HepG2 (cell line): ENCODE data around the gene SLC45A2. TPM values are rescaled to one million over a fixed set of nuclear protein-coding genes. Genes with fewer than 3 reads are reported as not detected.

Experiments
- ATAC-seq: fragments of 200-7000 bp; cut with Tn5 transposase; 3 replicates; pipeline ENCODE4 v1.9.1; 2020; ENCODE audit warnings: mild to moderate bottlenecking, moderate library complexity
- BruUV-seq: library from RNA; stranded (reverse); fragments of 400-500 nt; replicated peaks from 2 replicates; lab custom pipeline; 2021; lab: Mats Ljungman, UMichigan
- CTCF ChIA-PET: fragments of 300-600 bp; formaldehyde crosslinking; extraction: SDS; loops from one replicate; lab custom pipeline; 2021; ENCODE audit warnings: low total read pairs, inconsistent platforms, low intra/inter-chr PET ratio; lab: Yijun Ruan, JAX
- POLR2A ChIA-PET: fragments of 350-600 bp; sonication (Branson Sonifier 250); formaldehyde crosslinking; loops from one replicate; lab custom pipeline; 2020; ENCODE audit warnings: antibody characterized with exemption, inconsistent platforms; lab: Yijun Ruan, JAX
- DNase-seq: peaks from one replicate; pipeline ENCODE4 v3.0.0-alpha.2; 2015; ENCODE audit warnings: low spot score
- FAIRE-seq: peaks from 3 replicates; lab custom pipeline; 2011; peaks lifted over from hg19 to GRCh38; lab: Jason Lieb, UNC
- H2AFZ ChIP-seq: one replicate; pipeline ENCODE4 v1.6.1; 2011; ENCODE audit warnings: low read length, inconsistent platforms
- H3K27ac ChIP-seq: fragments of 300-600 bp; 3 replicates; pipeline ENCODE4 v1.8.0; 2011; ENCODE audit warnings: mixed run types, mild to moderate bottlenecking, mixed read lengths, low read length, inconsistent platforms; ENCODE audit not compliant: insufficient read depth; ENCODE audit errors: extremely low read length
- H3K27me3 ChIP-seq, 2 experiments: fragments of 200-600 bp in 1 of 2; 2 replicates in 1 of 2; 3 replicates in 1 of 2; pipeline versions ENCODE4 v1.6.0 to v1.8.0; 2011; ENCODE audit warnings: low read length in 2 of 2, mild to moderate bottlenecking in 2 of 2, moderate library complexity in 2 of 2, inconsistent platforms in 1 of 2; ENCODE audit not compliant: insufficient read depth in 2 of 2, control insufficient read depth in 1 of 2
- H3K36me3 ChIP-seq, 2 experiments: fragments of 200-600 bp in 1 of 2; replicated peaks in 1 of 2; 2 replicates in 1 of 2; 3 replicates in 1 of 2; pipeline versions ENCODE4 v1.5.1 to v1.8.0; 2011; ENCODE audit warnings: low read length in 2 of 2, inconsistent platforms in 1 of 2; ENCODE audit not compliant: insufficient read depth in 2 of 2, control insufficient read depth in 1 of 2
- H3K4me1 ChIP-seq: 2 replicates; pipeline ENCODE4 v1.5.1; 2012; ENCODE audit warnings: low read length, inconsistent platforms; ENCODE audit not compliant: insufficient read depth
- H3K4me2 ChIP-seq: 2 replicates; pipeline ENCODE4 v1.6.0; 2011; ENCODE audit warnings: low read depth, low read length, inconsistent platforms
- H3K4me3 ChIP-seq, 3 experiments: fragments of 200-600 bp in 1 of 3; sonication (generic), shearing (Covaris generic) in 1 of 3; replicated peaks in 1 of 3; 2 replicates each; pipeline ENCODE4 v1.5.1; 2011 to 2016; ENCODE audit warnings: low read length in 3 of 3, inconsistent platforms in 2 of 3, low read depth in 2 of 3, mild to moderate bottlenecking in 2 of 3, control low read depth in 1 of 3, mixed read lengths in 1 of 3; ENCODE audit not compliant: insufficient read depth in 1 of 3
- H3K79me2 ChIP-seq: one replicate; pipeline ENCODE4 v1.6.1; 2011; ENCODE audit warnings: low read length, inconsistent platforms; ENCODE audit not compliant: insufficient read depth
- H3K9ac ChIP-seq: 2 replicates; pipeline ENCODE4 v1.6.0; 2011; ENCODE audit warnings: mild to moderate bottlenecking, low read depth, low read length, inconsistent platforms; ENCODE audit not compliant: insufficient read depth
- H3K9me3 ChIP-seq: 2 replicates; pipeline ENCODE4 v1.5.1; 2012; ENCODE audit warnings: mild to moderate bottlenecking, low read length
- H4K20me1 ChIP-seq: 2 replicates; pipeline ENCODE4 v1.6.0; 2011; ENCODE audit warnings: inconsistent platforms, mild to moderate bottlenecking, low read length, moderate library complexity; ENCODE audit not compliant: insufficient read depth
- CREB1 ChIP-seq, 2 experiments: fragments of 450-650 bp in 1 of 2; IDR thresholded peaks; 2 replicates each; pipeline ENCODE4 v1.6.1; 2016 to 2017; ENCODE audit warnings: control low read depth in 1 of 2, mild to moderate bottlenecking in 1 of 2, missing compliant biosample characterization in 1 of 2, missing genetic modification characterization in 1 of 2
- KAT2B ChIP-seq: fragments of 150-350 bp; IDR thresholded peaks from 2 replicates; pipeline ENCODE4 v1.6.1; 2014; ENCODE audit warnings: low read depth, low read length, borderline replicate concordance
- RXRA ChIP-seq: sonication (generic); formaldehyde crosslinking; IDR thresholded peaks from 2 replicates; pipeline ENCODE4 v1.5.1; 2020; ENCODE audit warnings: missing genetic modification reagents
- ZNF549 ChIP-seq: sonication (generic); formaldehyde crosslinking; IDR thresholded peaks from 2 replicates; pipeline ENCODE4 v1.5.0; 2020; ENCODE audit warnings: missing genetic modification reagents
- ZNF737 ChIP-seq: sonication (generic); formaldehyde crosslinking; IDR thresholded peaks from 2 replicates; pipeline ENCODE4 v1.5.0; 2020; ENCODE audit warnings: missing genetic modification reagents, mild to moderate bottlenecking, borderline replicate concordance
- ZSCAN9 ChIP-seq: IDR thresholded peaks from 2 replicates; pipeline ENCODE4 v1.6.1; 2016; ENCODE audit warnings: borderline replicate concordance
- WGBS: methylation state at CpG from one replicate; pipeline ENCODE4 v1.1.6; 2017; ENCODE audit warnings: low lambda C conversion rate; 5-methylcytosine and 5-hydroxymethylcytosine counted together
- in situ Hi-C: cut with HindIII; loops from 2 replicates; pipeline ENCODE4 v1.10.0; 2017; ENCODE audit warnings: low pct_unique_long_range_greater_than_20kb; ENCODE audit not compliant: extremely low pct_ligation_motif_present
- intact Hi-C: fragments of 100-400 bp; cut with micrococcal nuclease; formaldehyde crosslinking; loops from one replicate; pipeline ENCODE4 v1.10.0; 2022; ENCODE audit not compliant: unreplicated experiment
- polyA plus RNA-seq, 8 experiments: library from polyadenylated mRNA; depleted of rRNA in 3 of 8; stranded (reverse) in 7 of 8; unstranded in 1 of 8; fragments of >200 nt; fragmentation: Illumina TruSeq in 4 of 8; extraction: Trizol in 4 of 8; gene quantifications; 2 replicates each; pipeline versions ENCODE4 v1.2.1 to v1.2.3, GENCODE V29; 2011 to 2016; ENCODE audit warnings: low read depth in 4 of 8, missing spikeins in 1 of 8, mixed read lengths in 1 of 8; ENCODE audit not compliant: insufficient read depth in 1 of 8
- total RNA-seq, 5 experiments: library from RNA; depleted of rRNA; stranded (reverse); fragments of >200 nt; fragmentation: Illumina TruSeq; extraction: Trizol; gene quantifications; 2 replicates each; pipeline ENCODE4 v1.2.3, GENCODE V29; 2016; ENCODE audit warnings: low read depth in 1 of 5
- TF ChIP-seq, protein P1 (sequence below), 2 experiments: IDR thresholded peaks; 2 replicates each; pipeline ENCODE4 v1.6.1; 2011 to 2012; ENCODE audit warnings: low read length in 2 of 2, borderline replicate concordance in 1 of 2, low read depth in 1 of 2, mild to moderate bottlenecking in 1 of 2, moderate library complexity in 1 of 2
- TF ChIP-seq, protein P2 (sequence below): sonication (generic); formaldehyde crosslinking; IDR thresholded peaks from 2 replicates; pipeline ENCODE4 v1.4.0; 2020; ENCODE audit warnings: mild to moderate bottlenecking, low read depth, missing genetic modification reagents

SLC45A2 gene
- total and polyA plus RNA-seq, 2 of the 13 experiments (the other 11 are each of a cell fraction or from before 2014, with no cell fraction given) = 0.22 to 0.24 TPM

DNA sequence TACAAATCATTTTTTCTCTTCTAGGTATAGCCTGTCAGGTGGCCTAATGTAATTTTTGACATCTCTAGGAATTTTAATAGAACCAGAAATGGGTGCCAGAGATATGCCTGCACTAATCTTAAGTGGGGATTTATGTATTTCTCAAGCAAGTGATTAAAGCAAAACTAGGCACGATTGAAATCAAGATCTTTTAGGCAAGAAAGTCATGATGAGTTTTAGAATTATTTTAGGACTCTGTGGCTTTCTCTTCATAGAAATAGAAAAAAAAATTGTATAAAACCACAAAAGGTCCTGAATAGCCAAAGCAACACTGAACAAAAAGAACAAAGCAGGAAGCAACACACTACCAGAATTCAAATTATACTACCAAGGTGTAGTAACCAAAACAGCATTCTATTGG, 24.3 kb upstream of the SLC45A2 start:
- Histone ChIP-seq H3K27ac (peak overlapping the region; percentile 99), H3K36me3 (peaks cover 0 to 10% of the 10 kb centered on the region in 2 experiments; a peak in 2 of 5 replicates), H3K4me1 (peaks cover 51% of the 10 kb centered on the region), H2AFZ (peak overlapping the region; percentile 46), H3K4me2 (peak overlapping the region; percentile 98), H4K20me1 (no peaks in the 10 kb centered on the region), H3K27me3 (no peaks in the 10 kb centered on the region; a peak in 1 of 5 replicates), H3K4me3 (peak overlapping the region; percentile 78 to 87 (median 86); a peak in 5 of 6 replicates), H3K9me3 (no peaks in the 10 kb centered on the region), H3K79me2 (peaks cover 14% of the 10 kb centered on the region), H3K9ac (peak overlapping the region; percentile 88)
- ChIA-PET POLR2A (interaction anchor here (0.7 to 2.7 kb wide), 11 partner anchors 9 to 568 kb away, joined by 3 to 49 read pairs (median 9); partner anchors contain the start of gene TARS1), CTCF (no interaction called here)
- DNase-seq = no peak
- intact Hi-C loops (loop anchor here (2.0 kb wide), 1 partner anchor 906 kb away; the partner anchor contains the start of genes BRIX1 and RAD1), in situ Hi-C loops (no loop called here)
- WGBS = 5% methylated on average over 1 of the region's 1 CpG
- no peak for FAIRE-seq
- no peak for ATAC-seq
- no peak for TF ChIP-seq RXRA (CRISPR knock-in tag)
- TF ChIP-seq ZNF549 (CRISPR knock-in tag) = no peak
- no peak for TF ChIP-seq CREB1 (IDR thresholded peaks at IDR 0.05)
- TF ChIP-seq CREB1 (CRISPR knock-in tag; IDR thresholded peaks at IDR 0.05) = 0 out of 2 replicates have a peak, but pooled peaks have one; percentile 0
- no TSS peak for BruUV-seq

DNA sequence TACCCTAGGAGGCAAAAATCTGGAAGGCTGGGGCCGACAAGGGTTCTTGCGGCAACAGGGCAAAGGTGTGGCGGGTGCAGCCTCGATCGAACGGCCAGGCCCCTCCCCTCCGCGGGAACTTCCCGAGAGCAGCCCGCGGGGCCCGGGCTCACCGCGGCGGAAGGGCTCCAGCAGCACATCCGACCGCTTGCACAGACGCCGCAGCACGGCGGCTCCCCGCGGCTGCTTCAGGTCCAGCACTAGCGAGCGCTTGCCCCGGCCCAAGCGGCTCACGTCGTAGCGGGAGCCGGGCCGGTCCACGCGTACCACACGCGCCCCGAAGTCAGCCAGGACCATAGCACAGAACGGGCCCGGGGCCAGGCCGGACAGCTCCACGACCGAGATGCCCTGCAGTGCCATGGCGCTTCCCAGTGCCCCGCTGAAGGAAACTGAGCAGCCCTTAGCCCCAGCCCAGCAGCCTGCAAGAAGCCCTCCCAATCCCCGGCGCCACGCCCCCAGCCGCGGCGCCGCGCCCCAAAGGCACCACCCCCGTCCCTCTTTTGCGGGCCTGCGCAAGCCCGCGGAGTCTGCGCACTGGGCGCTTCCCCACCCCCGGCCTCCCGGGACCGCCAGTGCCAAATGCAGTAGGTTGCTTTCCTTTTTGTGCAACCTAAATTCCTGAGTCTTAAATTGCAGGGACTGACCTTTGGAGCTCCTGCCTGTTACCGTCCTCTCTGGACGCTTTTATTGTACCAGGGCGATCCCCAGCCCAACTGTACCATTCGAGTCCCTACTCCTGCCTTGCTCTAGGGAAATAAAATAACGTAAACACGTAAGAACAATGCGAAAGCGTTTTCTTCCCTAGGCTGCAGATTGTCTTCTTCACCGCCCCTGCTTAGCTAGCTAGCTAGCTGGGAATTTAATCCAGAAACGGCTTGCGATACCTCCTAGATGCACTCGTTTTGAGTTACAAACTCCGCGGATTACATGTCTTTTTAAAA, 23.4 kb upstream of the SLC45A2 start, which contains the start of gene AMACR:
TSS of gene AMACR (minus strand) at position 430 of the 980 bp plus-strand sequence. CDS start at position 399, 31 bp downstream.
- Histone ChIP-seq H3K27me3 (no peaks in the 10 kb centered on the region; a peak in 1 of 5 replicates), H3K36me3 (peaks cover 3 to 13% of the 10 kb centered on the region in 2 experiments; a peak in 3 of 5 replicates), H3K27ac (peak within 1 kb of the TSS; percentile 99), H3K9me3 (no peaks in the 10 kb centered on the region), H3K4me2 (peak within 1 kb of the TSS; percentile 98), H4K20me1 (no peaks in the 10 kb centered on the region), H2AFZ (peak within 1 kb of the TSS; percentile 46), H3K4me3 (peak within 1 kb of the TSS; percentile 78 to 87 (median 86)), H3K9ac (peak within 1 kb of the TSS; percentile 90), H3K4me1 (peaks cover 51% of the 10 kb centered on the region), H3K79me2 (peaks cover 14% of the 10 kb centered on the region)
- FAIRE-seq (peak; percentile 77), DNase-seq (peak; percentile 95), ATAC-seq (peak; percentile 92)
- CTCF ChIA-PET = no interaction called here
- intact Hi-C loops = loop anchor here (1.0 to 2.0 kb wide), 2 partner anchors 11 to 907 kb away; partner anchors contain the start of genes BRIX1 and RAD1
- POLR2A ChIA-PET = interaction anchor here (0.7 to 2.7 kb wide), 13 partner anchors 8 to 567 kb away, joined by 3 to 49 read pairs (median 8); partner anchors contain the start of gene TARS1
- no TSS peak for BruUV-seq
- WGBS = under 1% methylated on average over 20 of the region's 76 CpGs
- in situ Hi-C loops = no loop called here
- peak; percentile 79; the same call in 1 of the 2 replicates for TF ChIP-seq ZNF737
- peak; percentile 13; the same call in 1 of the 2 replicates for TF ChIP-seq ZSCAN9
- TF ChIP-seq, protein P1, sequence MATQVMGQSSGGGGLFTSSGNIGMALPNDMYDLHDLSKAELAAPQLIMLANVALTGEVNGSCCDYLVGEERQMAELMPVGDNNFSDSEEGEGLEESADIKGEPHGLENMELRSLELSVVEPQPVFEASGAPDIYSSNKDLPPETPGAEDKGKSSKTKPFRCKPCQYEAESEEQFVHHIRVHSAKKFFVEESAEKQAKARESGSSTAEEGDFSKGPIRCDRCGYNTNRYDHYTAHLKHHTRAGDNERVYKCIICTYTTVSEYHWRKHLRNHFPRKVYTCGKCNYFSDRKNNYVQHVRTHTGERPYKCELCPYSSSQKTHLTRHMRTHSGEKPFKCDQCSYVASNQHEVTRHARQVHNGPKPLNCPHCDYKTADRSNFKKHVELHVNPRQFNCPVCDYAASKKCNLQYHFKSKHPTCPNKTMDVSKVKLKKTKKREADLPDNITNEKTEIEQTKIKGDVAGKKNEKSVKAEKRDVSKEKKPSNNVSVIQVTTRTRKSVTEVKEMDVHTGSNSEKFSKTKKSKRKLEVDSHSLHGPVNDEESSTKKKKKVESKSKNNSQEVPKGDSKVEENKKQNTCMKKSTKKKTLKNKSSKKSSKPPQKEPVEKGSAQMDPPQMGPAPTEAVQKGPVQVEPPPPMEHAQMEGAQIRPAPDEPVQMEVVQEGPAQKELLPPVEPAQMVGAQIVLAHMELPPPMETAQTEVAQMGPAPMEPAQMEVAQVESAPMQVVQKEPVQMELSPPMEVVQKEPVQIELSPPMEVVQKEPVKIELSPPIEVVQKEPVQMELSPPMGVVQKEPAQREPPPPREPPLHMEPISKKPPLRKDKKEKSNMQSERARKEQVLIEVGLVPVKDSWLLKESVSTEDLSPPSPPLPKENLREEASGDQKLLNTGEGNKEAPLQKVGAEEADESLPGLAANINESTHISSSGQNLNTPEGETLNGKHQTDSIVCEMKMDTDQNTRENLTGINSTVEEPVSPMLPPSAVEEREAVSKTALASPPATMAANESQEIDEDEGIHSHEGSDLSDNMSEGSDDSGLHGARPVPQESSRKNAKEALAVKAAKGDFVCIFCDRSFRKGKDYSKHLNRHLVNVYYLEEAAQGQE (IDR thresholded peaks at IDR 0.05; ENCODE audit: borderline replicate concordance in 1 of 2, low read depth in 1 of 2, low read length in 2 of 2) = peak in 1 of 2 experiments; percentile 56; a peak in 2 of 4 replicates
- TF ChIP-seq, protein P2, sequence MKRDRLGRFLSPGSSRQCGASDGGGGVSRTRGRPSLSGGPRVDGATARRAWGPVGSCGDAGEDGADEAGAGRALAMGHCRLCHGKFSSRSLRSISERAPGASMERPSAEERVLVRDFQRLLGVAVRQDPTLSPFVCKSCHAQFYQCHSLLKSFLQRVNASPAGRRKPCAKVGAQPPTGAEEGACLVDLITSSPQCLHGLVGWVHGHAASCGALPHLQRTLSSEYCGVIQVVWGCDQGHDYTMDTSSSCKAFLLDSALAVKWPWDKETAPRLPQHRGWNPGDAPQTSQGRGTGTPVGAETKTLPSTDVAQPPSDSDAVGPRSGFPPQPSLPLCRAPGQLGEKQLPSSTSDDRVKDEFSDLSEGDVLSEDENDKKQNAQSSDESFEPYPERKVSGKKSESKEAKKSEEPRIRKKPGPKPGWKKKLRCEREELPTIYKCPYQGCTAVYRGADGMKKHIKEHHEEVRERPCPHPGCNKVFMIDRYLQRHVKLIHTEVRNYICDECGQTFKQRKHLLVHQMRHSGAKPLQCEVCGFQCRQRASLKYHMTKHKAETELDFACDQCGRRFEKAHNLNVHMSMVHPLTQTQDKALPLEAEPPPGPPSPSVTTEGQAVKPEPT (CRISPR knock-in tag) = 0 out of 2 replicates have a peak, but pooled peaks have one; percentile 34
- TF ChIP-seq KAT2B = no peak
